HUES48 (cell line): Measurements from ENCODE around the gene C1QTNF2.

Experiments used
- H3K27ac ChIP-seq: one replicate; pipeline ENCODE4 v1.7.0; 2013; ENCODE audit warnings: low read depth, low read length, inconsistent platforms
- H3K27me3 ChIP-seq: 2 replicates; pipeline ENCODE4 v1.6.1; 2013; ENCODE audit warnings: mild to moderate bottlenecking, low read length; ENCODE audit not compliant: control insufficient read depth, insufficient read depth
- H3K36me3 ChIP-seq: 2 replicates; pipeline ENCODE4 v1.6.1; 2013; ENCODE audit warnings: low read length; ENCODE audit not compliant: control insufficient read depth, insufficient read depth
- H3K4me1 ChIP-seq: 2 replicates; pipeline ENCODE4 v1.6.1; 2013; ENCODE audit warnings: mild to moderate bottlenecking, low read length; ENCODE audit not compliant: control insufficient read depth, insufficient read depth
- H3K4me3 ChIP-seq: 2 replicates; pipeline ENCODE4 v1.5.1; 2013; ENCODE audit warnings: mild to moderate bottlenecking, low read depth, low read length
- H3K9ac ChIP-seq: 2 replicates; pipeline ENCODE4 v1.6.1; 2013; ENCODE audit warnings: mild to moderate bottlenecking, low read depth, low read length, moderate library complexity
- H3K9me3 ChIP-seq: 2 replicates; pipeline ENCODE4 v1.6.1; 2013; ENCODE audit warnings: low read length; ENCODE audit not compliant: control insufficient read depth, insufficient read depth

C1QTNF2 gene

DNA sequence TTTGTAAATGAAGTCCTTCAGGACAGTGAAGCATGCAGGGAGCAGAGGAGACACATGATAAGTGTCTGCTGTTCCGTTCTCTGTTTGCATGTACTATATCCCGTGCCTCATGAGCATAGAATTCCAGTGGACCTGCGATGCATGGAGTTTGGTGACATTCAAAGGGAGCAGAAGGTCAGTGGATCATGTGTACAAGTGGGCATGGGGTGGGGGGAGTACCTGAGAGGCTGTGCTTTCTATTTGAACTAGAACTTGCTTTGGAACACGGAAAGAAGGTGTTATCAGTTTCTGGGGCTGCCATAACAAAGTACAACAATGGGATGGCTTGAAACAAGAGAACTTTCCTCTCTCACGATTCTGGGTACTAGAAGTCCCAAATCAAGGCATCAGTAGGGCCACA is 53.0 kb downstream of the C1QTNF2 start:
- H3K9ac ChIP-seq, result no peak overlapping the region
- H3K4me1 ChIP-seq, result peaks cover 24% of the 10 kb centered on the region
- H3K9me3 ChIP-seq, result no peaks in the 10 kb centered on the region
- H3K27me3 ChIP-seq, result no peaks in the 10 kb centered on the region
- no peaks in the 10 kb centered on the region for H3K36me3 ChIP-seq
- H3K4me3 ChIP-seq, result no peak overlapping the region
- no peak overlapping the region for H3K27ac ChIP-seq

- Histone ChIP-seq H3K9ac (no peak overlapping the region), H3K4me1 (peaks cover 29% of the 10 kb centered on the region), H3K27ac (peak overlapping the region; percentile 73), H3K9me3 (no peaks in the 10 kb centered on the region), H3K27me3 (no peaks in the 10 kb centered on the region), H3K36me3 (no peaks in the 10 kb centered on the region), H3K4me3 (no peak overlapping the region)
Observed at GRCh38 chr5:160315968-160316367, 54.5 kb downstream of the C1QTNF2 start.

GRCh38 chr5:160312960-160313727 is 57.3 kb downstream of the C1QTNF2 start:
- H3K27ac ChIP-seq, result peak overlapping the region; percentile 84
- peaks cover 24% of the 10 kb centered on the region for H3K36me3 ChIP-seq
- peak overlapping the region; percentile 82 for H3K9ac ChIP-seq
- H3K4me3 ChIP-seq, result peak overlapping the region; percentile 90
- no peaks in the 10 kb centered on the region for H3K27me3 ChIP-seq
- peaks cover 35% of the 10 kb centered on the region for H3K4me1 ChIP-seq
- H3K9me3 ChIP-seq, result no peaks in the 10 kb centered on the region

DNA sequence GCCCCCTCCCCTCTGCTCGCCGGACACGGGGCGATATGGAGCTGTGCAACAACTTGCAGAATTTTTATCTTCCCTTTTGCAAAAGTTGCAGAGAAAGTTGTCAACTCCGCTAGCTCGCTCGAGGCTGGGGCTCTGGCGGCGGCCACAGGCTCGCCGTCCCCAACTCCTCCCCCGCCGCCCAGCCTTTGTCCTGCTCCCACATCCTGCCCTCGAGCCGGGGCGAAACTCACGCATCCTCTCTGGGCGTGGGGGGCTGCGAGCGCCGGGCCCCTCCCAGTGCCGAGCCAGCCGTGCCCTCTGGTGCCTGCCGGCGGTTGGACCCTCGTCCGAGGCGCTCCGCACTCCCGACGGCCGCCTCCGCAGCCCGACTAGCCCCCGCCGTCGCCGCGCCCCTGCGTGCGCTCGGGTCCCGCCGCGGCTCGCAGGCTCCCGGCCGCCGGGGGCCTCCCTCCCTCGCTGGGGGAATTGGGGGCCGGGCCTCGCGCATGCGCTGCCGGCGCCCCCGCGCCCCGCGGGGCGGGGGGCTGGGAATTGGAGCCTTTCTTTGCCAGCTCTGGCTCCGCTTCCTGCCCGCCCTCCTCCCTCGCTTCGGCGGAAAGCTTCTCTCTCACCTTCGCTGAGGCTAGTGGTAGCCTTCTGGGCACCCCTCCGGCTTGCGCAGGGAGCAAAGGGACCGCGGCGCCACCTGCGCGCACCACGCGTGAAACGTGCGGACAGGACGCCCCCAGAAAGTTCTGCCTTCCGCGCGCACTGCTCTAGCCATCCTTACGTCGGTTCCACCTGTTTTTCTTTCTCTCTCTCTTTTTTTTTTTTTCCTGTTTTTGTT is 58.1 kb downstream of the C1QTNF2 start, which contains the start of gene CCNJL:
CCNJL (minus strand) TSS at position 431 of the 826 bp plus-strand sequence. CDS start 641 bp downstream, outside the sequence.
- H3K36me3 ChIP-seq, result peaks cover 32% of the 10 kb centered on the region
- peak within 1 kb of the TSS; percentile 84 for H3K27ac ChIP-seq
- no peaks in the 10 kb centered on the region for H3K9me3 ChIP-seq
- H3K9ac ChIP-seq, result peak within 1 kb of the TSS; percentile 82
- H3K27me3 ChIP-seq, result no peaks in the 10 kb centered on the region
- peak within 1 kb of the TSS; percentile 90 for H3K4me3 ChIP-seq
- peaks cover 35% of the 10 kb centered on the region for H3K4me1 ChIP-seq

- Histone ChIP-seq H3K36me3 (peaks cover 39% of the 10 kb centered on the region), H3K27me3 (no peaks in the 10 kb centered on the region), H3K9ac (peak overlapping the region; percentile 81), H3K27ac (peak overlapping the region; percentile 84), H3K9me3 (no peaks in the 10 kb centered on the region), H3K4me1 (peaks cover 35% of the 10 kb centered on the region), H3K4me3 (peak overlapping the region; percentile 90)
Observed at GRCh38 chr5:160311491-160312133, 58.8 kb downstream of the C1QTNF2 start.

GRCh38 chr5:160310552-160311295 is 59.7 kb downstream of the C1QTNF2 start:
- H3K4me3 ChIP-seq, result peak overlapping the region; percentile 90
- peaks cover 43% of the 10 kb centered on the region for H3K36me3 ChIP-seq
- no peaks in the 10 kb centered on the region for H3K9me3 ChIP-seq
- no peaks in the 10 kb centered on the region for H3K27me3 ChIP-seq
- no peak overlapping the region for H3K27ac ChIP-seq
- H3K9ac ChIP-seq, result no peak overlapping the region
- peaks cover 26% of the 10 kb centered on the region for H3K4me1 ChIP-seq

- Histone ChIP-seq H3K4me3 (no peak overlapping the region), H3K4me1 (peaks cover 22% of the 10 kb centered on the region), H3K27ac (no peak overlapping the region), H3K27me3 (no peaks in the 10 kb centered on the region), H3K9me3 (no peaks in the 10 kb centered on the region), H3K9ac (no peak overlapping the region), H3K36me3 (peaks cover 49% of the 10 kb centered on the region)
Observed at GRCh38 chr5:160310140-160310539, 60.3 kb downstream of the C1QTNF2 start.

GRCh38 chr5:160306696-160307095 is 63.7 kb downstream of the C1QTNF2 start:
- Histone ChIP-seq H3K9ac (no peak overlapping the region), H3K4me1 (peaks cover 11% of the 10 kb centered on the region), H3K9me3 (no peaks in the 10 kb centered on the region), H3K4me3 (no peak overlapping the region), H3K27ac (no peak overlapping the region), H3K36me3 (peaks cover 70% of the 10 kb centered on the region), H3K27me3 (no peaks in the 10 kb centered on the region)

- no peak overlapping the region for H3K27ac ChIP-seq
- peaks cover 69% of the 10 kb centered on the region for H3K36me3 ChIP-seq
Observed at GRCh38 chr5:160305319-160305718, 65.1 kb downstream of the C1QTNF2 start.

DNA sequence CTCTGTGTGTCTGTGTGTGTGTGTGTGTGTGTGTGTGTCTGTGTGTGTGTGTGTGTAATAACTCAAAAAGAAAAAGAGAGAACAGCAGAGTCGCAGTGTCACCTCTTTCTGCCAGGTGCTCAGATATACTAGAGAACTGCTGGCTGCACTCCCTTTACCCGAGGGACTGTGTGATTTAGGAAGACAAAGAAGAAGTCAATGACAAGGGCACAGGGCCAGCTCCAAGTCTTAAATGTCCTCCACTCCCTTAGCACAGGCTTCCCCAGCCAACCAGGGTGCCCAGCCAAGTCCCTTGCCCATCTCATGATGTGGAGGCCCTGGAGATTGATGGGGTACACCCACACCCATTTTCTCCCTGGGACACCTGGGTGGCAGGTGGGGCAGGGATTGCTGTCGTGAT is 66.7 kb downstream of the C1QTNF2 start:
- Histone ChIP-seq H3K27me3 (no peaks in the 10 kb centered on the region), H3K4me1 (no peaks in the 10 kb centered on the region), H3K9ac (no peak overlapping the region), H3K36me3 (peaks cover 53% of the 10 kb centered on the region), H3K4me3 (no peak overlapping the region), H3K9me3 (no peaks in the 10 kb centered on the region), H3K27ac (no peak overlapping the region)

More at GRCh38 chr5:160305319-160305718, 65.1 kb downstream of the C1QTNF2 start:
- Histone ChIP-seq H3K4me3 (no peak overlapping the region), H3K27me3 (no peaks in the 10 kb centered on the region), H3K9ac (no peak overlapping the region), H3K4me1 (no peaks in the 10 kb centered on the region), H3K9me3 (no peaks in the 10 kb centered on the region)
